NCI-H1105 (cell line): Measurements from ENCODE around the gene OR1M1.

Experiments
- DNase-seq: peaks from one replicate; lab custom pipeline; 2025; lab: John Stamatoyannopoulos, UW

The OR1M1 gene

GRCh38 chr19:9075064-9075949, 11.6 kb upstream of the OR1M1 start:
- no peak for DNase-seq

- DNase-seq = no peak
Observed at GRCh38 chr19:9076901-9077300, 10.0 kb upstream of the OR1M1 start.

GRCh38 chr19:9078651-9079050, 8.2 kb upstream of the OR1M1 start:
- no peak for DNase-seq

GRCh38 chr19:9107375-9107774, 20.5 kb downstream of the OR1M1 start, which contains the start of gene OR7G2:
Gene OR7G2, minus strand, starts transcription at chr19:9107475. Its CDS starts 4,232 bp downstream, at chr19:9103243.
- no peak for DNase-seq

- DNase-seq = no peak
Observed at GRCh38 chr19:9109959-9110358, 23.1 kb downstream of the OR1M1 start.

- no peak for DNase-seq
Observed at GRCh38 chr19:9115307-9115813, 28.5 kb downstream of the OR1M1 start, which contains the start of gene OR7G1. Gene OR7G1, minus strand, starts transcription at chr19:9115763. Its CDS starts 0 bp downstream, at chr19:9115763.

GRCh38 chr19:9116547-9116946, 29.7 kb downstream of the OR1M1 start:
- DNase-seq = no peak

- DNase-seq = no peak
Observed at GRCh38 chr19:9126900-9127405, 40.1 kb downstream of the OR1M1 start, which contains the start of gene OR7G3. Gene OR7G3, minus strand, starts transcription at chr19:9126950. Its CDS starts 0 bp downstream, at chr19:9126950.

GRCh38 chr19:9128171-9128570, 41.3 kb downstream of the OR1M1 start:
- DNase-seq = no peak

GRCh38 chr19:9130965-9131364, 44.1 kb downstream of the OR1M1 start:
- DNase-seq = no peak

- no peak for DNase-seq
Observed at GRCh38 chr19:9132422-9132821, 45.6 kb downstream of the OR1M1 start.

GRCh38 chr19:9139609-9140158, 52.8 kb downstream of the OR1M1 start:
- DNase-seq = no peak

GRCh38 chr19:9140159-9140874, 53.5 kb downstream of the OR1M1 start, which contains the start of gene ZNF317:
Gene ZNF317, plus strand, starts transcription at chr19:9140397. Its CDS starts 15,620 bp downstream, at chr19:9156017.
- peak; percentile 92 for DNase-seq

GRCh38 chr19:9144920-9145319, 58.1 kb downstream of the OR1M1 start:
- no peak for DNase-seq
